22Rv1 (cell line): ENCODE results near the gene PEX3.
A peak's percentile ranks its signal among the peaks of the same experiment; 100 is the strongest.

ENCODE experiments used
- CTCF ChIP-seq: fragments of 450-650 bp; IDR thresholded peaks from 2 replicates; pipeline ENCODE4 v1.5.1; 2017; ENCODE audit warnings: mild to moderate bottlenecking
- ZFX ChIP-seq: fragments of 450-650 bp; IDR thresholded peaks from 2 replicates; pipeline ENCODE4 v1.6.1; 2017; ENCODE audit warnings: antibody characterized with exemption, borderline replicate concordance

- TF ChIP-seq CTCF: peak; percentile 67
- no peak for TF ChIP-seq ZFX
Observed at GRCh38 chr6:143536866-143537691, 86.5 kb downstream of the PEX3 start.
